Measurements from ENCODE around the gene OXER1. TPM values are rescaled to one million over a fixed set of nuclear protein-coding genes. Genes with fewer than 3 reads are reported as not detected.
"Not testable (repeated sequence)": the region's sequence is repeated elsewhere in the genome, so short reads cannot be mapped to it uniquely, and the experiment has no call there.

Gene OXER1
- total RNA-seq, 1 experiment from 2014 or later: 0.90 TPM

- peaks cover 4% of the 10 kb centered on the region for H3K9me3 ChIP-seq (ENCODE audit: low read depth, low read length, poor library complexity, severe bottlenecking)
- POLR2A ChIA-PET (ENCODE audit: low non-redundant PET): interaction anchor here (0.5 kb wide), 1 partner anchor 486 kb away, joined by 4 read pairs; no protein-coding TSS in a partner anchor
- TF ChIP-seq EZH2 (IDR thresholded peaks at IDR 0.05; ENCODE audit: borderline replicate concordance, low read depth, low read length, poor library complexity, severe bottlenecking) (no peak), CTCF (conservative IDR thresholded peaks at IDR 0.05; ENCODE audit: low read depth, low read length) (no peak)
- intact Hi-C loops (cut with micrococcal nuclease; ENCODE audit: unreplicated experiment): no loop called here
- no peaks in the 10 kb centered on the region for H3K4me1 ChIP-seq (ENCODE audit: insufficient read depth, low read length, poor library complexity, severe bottlenecking)
- no peak for DNase-seq (ENCODE audit: low spot score)
- no peaks in the 10 kb centered on the region for H3K27me3 ChIP-seq (replicated peaks; ENCODE audit: insufficient read depth, low read depth, low read length, poor library complexity)
- CTCF ChIA-PET: no interaction called here
- no peak overlapping the region for H3K27ac ChIP-seq (ENCODE audit: low read depth, low read length, poor library complexity, severe bottlenecking)
- H3K36me3 ChIP-seq (ENCODE audit: insufficient read depth, low read length, poor library complexity, severe bottlenecking): no peaks in the 10 kb centered on the region
- BruUV-seq (replicated peaks): no TSS peak
- H3K4me3 ChIP-seq (ENCODE audit: low read depth, low read length, poor library complexity, severe bottlenecking): no peak overlapping the region
Measured at GRCh38 chr2:42741140-42741539, 22.8 kb downstream of the OXER1 start.

GRCh38 chr2:42736598-42737322 lies 27.2 kb downstream of the OXER1 start:
- no TSS peak for BruUV-seq (replicated peaks)
- no peaks in the 10 kb centered on the region for H3K4me1 ChIP-seq (ENCODE audit: insufficient read depth, low read length, poor library complexity, severe bottlenecking)
- H3K9me3 ChIP-seq (ENCODE audit: low read depth, low read length, poor library complexity, severe bottlenecking): peaks cover 9% of the 10 kb centered on the region
- intact Hi-C loops (cut with micrococcal nuclease; ENCODE audit: unreplicated experiment): no loop called here
- ChIA-PET CTCF (no interaction called here), POLR2A (ENCODE audit: low non-redundant PET) (no interaction called here)
- no peaks in the 10 kb centered on the region for H3K27me3 ChIP-seq (replicated peaks; ENCODE audit: insufficient read depth, low read depth, low read length, poor library complexity)
- no peak for TF ChIP-seq EZH2 (IDR thresholded peaks at IDR 0.05; ENCODE audit: borderline replicate concordance, low read depth, low read length, poor library complexity, severe bottlenecking)
- no peak for TF ChIP-seq CTCF (conservative IDR thresholded peaks at IDR 0.05; ENCODE audit: low read depth, low read length)
- no peak for DNase-seq (ENCODE audit: low spot score)
- no peaks in the 10 kb centered on the region for H3K36me3 ChIP-seq (ENCODE audit: insufficient read depth, low read length, poor library complexity, severe bottlenecking)
- no peak overlapping the region for H3K27ac ChIP-seq (ENCODE audit: low read depth, low read length, poor library complexity, severe bottlenecking)
- H3K4me3 ChIP-seq (ENCODE audit: low read depth, low read length, poor library complexity, severe bottlenecking): no peak overlapping the region

- intact Hi-C loops (cut with micrococcal nuclease; ENCODE audit: unreplicated experiment): no loop called here
- no peak for TF ChIP-seq EZH2 (IDR thresholded peaks at IDR 0.05; ENCODE audit: borderline replicate concordance, low read depth, low read length, poor library complexity, severe bottlenecking)
- TF ChIP-seq CTCF (conservative IDR thresholded peaks at IDR 0.05; ENCODE audit: low read depth, low read length): no peak
- no peaks in the 10 kb centered on the region for H3K4me1 ChIP-seq (ENCODE audit: insufficient read depth, low read length, poor library complexity, severe bottlenecking)
- no peaks in the 10 kb centered on the region for H3K27me3 ChIP-seq (replicated peaks; ENCODE audit: insufficient read depth, low read depth, low read length, poor library complexity)
- no TSS peak for BruUV-seq (replicated peaks)
- H3K4me3 ChIP-seq (ENCODE audit: low read depth, low read length, poor library complexity, severe bottlenecking): no peak overlapping the region
- H3K27ac ChIP-seq (ENCODE audit: low read depth, low read length, poor library complexity, severe bottlenecking): no peak overlapping the region
- H3K9me3 ChIP-seq (ENCODE audit: low read depth, low read length, poor library complexity, severe bottlenecking): peaks cover 14% of the 10 kb centered on the region
- no peaks in the 10 kb centered on the region for H3K36me3 ChIP-seq (ENCODE audit: insufficient read depth, low read length, poor library complexity, severe bottlenecking)
- DNase-seq (ENCODE audit: low spot score): no peak
- CTCF ChIA-PET: no interaction called here
- POLR2A ChIA-PET (ENCODE audit: low non-redundant PET): no interaction called here
Measured at GRCh38 chr2:42733852-42734251, 30.1 kb downstream of the OXER1 start.

GRCh38 chr2:42731316-42731715 lies 32.6 kb downstream of the OXER1 start:
- H3K4me3 ChIP-seq (ENCODE audit: low read depth, low read length, poor library complexity, severe bottlenecking); DNase-seq (ENCODE audit: low spot score); POLR2A ChIA-PET (ENCODE audit: low non-redundant PET); H3K27me3 ChIP-seq (replicated peaks; ENCODE audit: insufficient read depth, low read depth, low read length, poor library complexity); H3K27ac ChIP-seq (ENCODE audit: low read depth, low read length, poor library complexity, severe bottlenecking); BruUV-seq (replicated peaks); H3K36me3 ChIP-seq (ENCODE audit: insufficient read depth, low read length, poor library complexity, severe bottlenecking); CTCF ChIA-PET; intact Hi-C loops (cut with micrococcal nuclease; ENCODE audit: unreplicated experiment); H3K4me1 ChIP-seq (ENCODE audit: insufficient read depth, low read length, poor library complexity, severe bottlenecking): not testable (repeated sequence)
- H3K9me3 ChIP-seq (ENCODE audit: low read depth, low read length, poor library complexity, severe bottlenecking): peaks cover 14% of the 10 kb centered on the region

Measured in A673 (cell line).